ENCODE data around the gene VPS35L. TPM values are rescaled to one million over a fixed set of nuclear protein-coding genes. Genes with fewer than 3 reads are reported as not detected.
A peak's percentile ranks its signal among the peaks of the same experiment; 100 is the strongest.

Gene VPS35L
- total and polyA plus RNA-seq, 2 of the 13 experiments (the other 11 are each of a cell fraction or from before 2014, with no cell fraction given), result 1.4 to 1.6 TPM

DNA sequence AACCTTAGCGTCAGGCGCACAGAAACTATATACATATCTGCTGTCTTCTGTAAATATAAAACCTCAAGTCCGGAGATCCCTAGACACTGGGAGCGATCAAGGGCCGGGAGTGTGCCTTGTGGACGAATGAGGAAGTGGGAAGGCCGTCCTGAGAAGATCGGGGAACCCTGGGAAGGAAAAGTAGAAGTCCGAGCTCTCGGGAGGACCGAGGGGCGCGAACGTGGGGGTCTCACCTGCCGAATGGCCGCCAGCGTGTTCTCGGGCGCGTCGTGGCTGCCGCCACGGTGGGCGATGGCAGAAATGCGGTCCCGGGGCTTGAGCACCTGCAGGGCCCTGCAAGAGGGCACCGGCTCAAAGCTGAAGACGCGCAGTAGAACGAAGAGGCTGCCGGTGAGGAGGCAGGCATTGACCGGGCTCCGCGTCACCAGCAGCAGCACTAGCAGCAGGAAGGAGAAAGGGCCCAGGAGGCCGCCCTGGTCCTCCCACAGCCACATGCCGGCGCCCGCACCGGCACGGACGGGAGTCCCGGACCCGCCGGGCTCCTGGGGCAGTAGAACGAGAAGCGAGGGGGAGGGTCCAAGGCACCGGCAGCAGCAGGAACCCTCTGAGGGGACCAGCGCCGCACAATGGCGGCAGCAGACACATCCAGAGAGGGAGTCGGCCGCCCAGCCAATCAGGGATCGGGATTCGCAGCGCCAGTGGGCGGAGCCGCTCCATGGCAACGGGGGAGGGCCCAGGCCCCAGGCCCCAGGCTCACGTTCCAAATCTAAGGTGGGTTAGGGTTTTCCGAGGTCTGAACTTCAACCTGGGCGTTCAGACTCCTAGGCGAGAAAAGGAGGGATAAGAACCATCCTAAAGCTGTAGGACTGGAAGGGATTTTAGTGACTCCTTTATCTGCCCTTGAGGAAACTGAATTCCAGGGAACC is 33.8 kb upstream of the VPS35L start, which contains the start of gene GDE1 (continued):
- TF ChIP-seq, protein P1, sequence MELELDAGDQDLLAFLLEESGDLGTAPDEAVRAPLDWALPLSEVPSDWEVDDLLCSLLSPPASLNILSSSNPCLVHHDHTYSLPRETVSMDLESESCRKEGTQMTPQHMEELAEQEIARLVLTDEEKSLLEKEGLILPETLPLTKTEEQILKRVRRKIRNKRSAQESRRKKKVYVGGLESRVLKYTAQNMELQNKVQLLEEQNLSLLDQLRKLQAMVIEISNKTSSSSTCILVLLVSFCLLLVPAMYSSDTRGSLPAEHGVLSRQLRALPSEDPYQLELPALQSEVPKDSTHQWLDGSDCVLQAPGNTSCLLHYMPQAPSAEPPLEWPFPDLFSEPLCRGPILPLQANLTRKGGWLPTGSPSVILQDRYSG (CRISPR knock-in tag; IDR thresholded peaks at IDR 0.05), result peak; percentile 36; the same call in 1 of the 2 replicates
- TF ChIP-seq PITX1 (CRISPR knock-in tag; IDR thresholded peaks at IDR 0.05) (0 out of 2 replicates have a peak, but pooled peaks have one; percentile 72), NFE2L2 (IDR thresholded peaks at IDR 0.05; ENCODE audit: low read length) (0 out of 2 replicates have a peak, but pooled peaks have one; percentile 10), RFX1 (IDR thresholded peaks at IDR 0.05) (peak; percentile 89), ATF1 (CRISPR knock-in tag; IDR thresholded peaks at IDR 0.05) (peak; percentile 52; the same call in 1 of the 2 replicates), ISX (CRISPR knock-in tag; conservative IDR thresholded peaks at IDR 0.05) (peak; percentile 26; the same call in 1 of the 2 replicates), ZNF543 (CRISPR knock-in tag; IDR thresholded peaks at IDR 0.05) (peak; percentile 84), ZNF124 (CRISPR knock-in tag; IDR thresholded peaks at IDR 0.05) (peak; percentile 78; the same call in 1 of the 2 replicates), ZNF724P (CRISPR knock-in tag; IDR thresholded peaks at IDR 0.05; ENCODE audit: borderline replicate concordance) (0 out of 2 replicates have a peak, but pooled peaks have one; percentile 36), MEIS2 (CRISPR knock-in tag; IDR thresholded peaks at IDR 0.05) (peak; percentile 19; the same call in 1 of the 2 replicates), MLLT10 (CRISPR knock-in tag; IDR thresholded peaks at IDR 0.05) (no peak), DRAP1 (CRISPR knock-in tag; IDR thresholded peaks at IDR 0.05) (peak; percentile 81), PCBP2 (optimal IDR thresholded peaks at IDR 0.05; ENCODE audit: low read depth, low read length, poor library complexity, severe bottlenecking) (no peak), ZFP1 (CRISPR knock-in tag; IDR thresholded peaks at IDR 0.05) (no peak; the same call in none of the 2 replicates), GMEB1 (CRISPR knock-in tag; IDR thresholded peaks at IDR 0.05; ENCODE audit: borderline replicate concordance) (peak; percentile 77; the same call in 1 of the 2 replicates)
- TF ChIP-seq, protein P2, sequence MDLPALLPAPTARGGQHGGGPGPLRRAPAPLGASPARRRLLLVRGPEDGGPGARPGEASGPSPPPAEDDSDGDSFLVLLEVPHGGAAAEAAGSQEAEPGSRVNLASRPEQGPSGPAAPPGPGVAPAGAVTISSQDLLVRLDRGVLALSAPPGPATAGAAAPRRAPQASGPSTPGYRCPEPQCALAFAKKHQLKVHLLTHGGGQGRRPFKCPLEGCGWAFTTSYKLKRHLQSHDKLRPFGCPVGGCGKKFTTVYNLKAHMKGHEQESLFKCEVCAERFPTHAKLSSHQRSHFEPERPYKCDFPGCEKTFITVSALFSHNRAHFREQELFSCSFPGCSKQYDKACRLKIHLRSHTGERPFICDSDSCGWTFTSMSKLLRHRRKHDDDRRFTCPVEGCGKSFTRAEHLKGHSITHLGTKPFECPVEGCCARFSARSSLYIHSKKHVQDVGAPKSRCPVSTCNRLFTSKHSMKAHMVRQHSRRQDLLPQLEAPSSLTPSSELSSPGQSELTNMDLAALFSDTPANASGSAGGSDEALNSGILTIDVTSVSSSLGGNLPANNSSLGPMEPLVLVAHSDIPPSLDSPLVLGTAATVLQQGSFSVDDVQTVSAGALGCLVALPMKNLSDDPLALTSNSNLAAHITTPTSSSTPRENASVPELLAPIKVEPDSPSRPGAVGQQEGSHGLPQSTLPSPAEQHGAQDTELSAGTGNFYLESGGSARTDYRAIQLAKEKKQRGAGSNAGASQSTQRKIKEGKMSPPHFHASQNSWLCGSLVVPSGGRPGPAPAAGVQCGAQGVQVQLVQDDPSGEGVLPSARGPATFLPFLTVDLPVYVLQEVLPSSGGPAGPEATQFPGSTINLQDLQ (CRISPR knock-in tag; IDR thresholded peaks at IDR 0.05), result no peak
- TF ChIP-seq, protein P3, sequence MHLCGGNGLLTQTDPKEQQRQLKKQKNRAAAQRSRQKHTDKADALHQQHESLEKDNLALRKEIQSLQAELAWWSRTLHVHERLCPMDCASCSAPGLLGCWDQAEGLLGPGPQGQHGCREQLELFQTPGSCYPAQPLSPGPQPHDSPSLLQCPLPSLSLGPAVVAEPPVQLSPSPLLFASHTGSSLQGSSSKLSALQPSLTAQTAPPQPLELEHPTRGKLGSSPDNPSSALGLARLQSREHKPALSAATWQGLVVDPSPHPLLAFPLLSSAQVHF (CRISPR knock-in tag; IDR thresholded peaks at IDR 0.05), result no peak
- TF ChIP-seq, protein P4, sequence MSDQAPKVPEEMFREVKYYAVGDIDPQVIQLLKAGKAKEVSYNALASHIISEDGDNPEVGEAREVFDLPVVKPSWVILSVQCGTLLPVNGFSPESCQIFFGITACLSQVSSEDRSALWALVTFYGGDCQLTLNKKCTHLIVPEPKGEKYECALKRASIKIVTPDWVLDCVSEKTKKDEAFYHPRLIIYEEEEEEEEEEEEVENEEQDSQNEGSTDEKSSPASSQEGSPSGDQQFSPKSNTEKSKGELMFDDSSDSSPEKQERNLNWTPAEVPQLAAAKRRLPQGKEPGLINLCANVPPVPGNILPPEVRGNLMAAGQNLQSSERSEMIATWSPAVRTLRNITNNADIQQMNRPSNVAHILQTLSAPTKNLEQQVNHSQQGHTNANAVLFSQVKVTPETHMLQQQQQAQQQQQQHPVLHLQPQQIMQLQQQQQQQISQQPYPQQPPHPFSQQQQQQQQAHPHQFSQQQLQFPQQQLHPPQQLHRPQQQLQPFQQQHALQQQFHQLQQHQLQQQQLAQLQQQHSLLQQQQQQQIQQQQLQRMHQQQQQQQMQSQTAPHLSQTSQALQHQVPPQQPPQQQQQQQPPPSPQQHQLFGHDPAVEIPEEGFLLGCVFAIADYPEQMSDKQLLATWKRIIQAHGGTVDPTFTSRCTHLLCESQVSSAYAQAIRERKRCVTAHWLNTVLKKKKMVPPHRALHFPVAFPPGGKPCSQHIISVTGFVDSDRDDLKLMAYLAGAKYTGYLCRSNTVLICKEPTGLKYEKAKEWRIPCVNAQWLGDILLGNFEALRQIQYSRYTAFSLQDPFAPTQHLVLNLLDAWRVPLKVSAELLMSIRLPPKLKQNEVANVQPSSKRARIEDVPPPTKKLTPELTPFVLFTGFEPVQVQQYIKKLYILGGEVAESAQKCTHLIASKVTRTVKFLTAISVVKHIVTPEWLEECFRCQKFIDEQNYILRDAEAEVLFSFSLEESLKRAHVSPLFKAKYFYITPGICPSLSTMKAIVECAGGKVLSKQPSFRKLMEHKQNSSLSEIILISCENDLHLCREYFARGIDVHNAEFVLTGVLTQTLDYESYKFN (CRISPR knock-in tag; conservative IDR thresholded peaks at IDR 0.05), result peak; percentile 46

Measured in HepG2 (cell line).